Astrocyte (in vitro differentiated cells and primary cell): ENCODE results near the gene HELT. TPM values are rescaled to one million over a fixed set of nuclear protein-coding genes. Genes with fewer than 3 reads are reported as not detected.

ENCODE experiments used
- DNase-seq: peaks from one replicate; pipeline ENCODE4 v3.0.0-alpha.2; 2010; ENCODE audit warnings: low read depth
- FAIRE-seq: peaks from 2 replicates; lab custom pipeline; 2011; peaks lifted over from hg19 to GRCh38; lab: Jason Lieb, UNC
- H2AFZ ChIP-seq: 2 replicates; pipeline ENCODE4 v1.6.0; 2012; ENCODE audit warnings: low read depth, low read length, inconsistent platforms
- H3K27ac ChIP-seq: 2 replicates; pipeline ENCODE4 v1.5.1; 2011; ENCODE audit warnings: low read depth, low read length, inconsistent platforms
- H3K27me3 ChIP-seq: 2 replicates; pipeline ENCODE4 v1.6.0; 2011; ENCODE audit warnings: low read length, inconsistent platforms; ENCODE audit not compliant: insufficient read depth
- H3K36me3 ChIP-seq: 2 replicates; pipeline ENCODE4 v1.5.1; 2011; ENCODE audit warnings: low read length, inconsistent platforms; ENCODE audit not compliant: insufficient read depth
- H3K4me1 ChIP-seq: 2 replicates; pipeline ENCODE4 v1.5.1; 2011; ENCODE audit warnings: low read length, inconsistent platforms; ENCODE audit not compliant: insufficient read depth
- H3K4me2 ChIP-seq: 2 replicates; pipeline ENCODE4 v1.6.0; 2012; ENCODE audit warnings: low read length, inconsistent platforms
- H3K4me3 ChIP-seq: 2 replicates; pipeline ENCODE4 v1.5.1; 2011; ENCODE audit warnings: low read depth, mild to moderate bottlenecking, low read length, inconsistent platforms; ENCODE audit not compliant: insufficient read depth
- H3K79me2 ChIP-seq: 2 replicates; pipeline ENCODE4 v1.6.0; 2012; ENCODE audit warnings: mild to moderate bottlenecking, low read length, inconsistent platforms; ENCODE audit not compliant: insufficient read depth
- H3K9ac ChIP-seq: 2 replicates; pipeline ENCODE4 v1.6.0; 2012; ENCODE audit warnings: mild to moderate bottlenecking, low read length, inconsistent platforms
- H3K9me3 ChIP-seq: 2 replicates; pipeline ENCODE4 v1.5.1; 2012; ENCODE audit warnings: low read depth, mild to moderate bottlenecking, low read length, inconsistent platforms; ENCODE audit not compliant: insufficient read depth
- H4K20me1 ChIP-seq: 2 replicates; pipeline ENCODE4 v1.6.0; 2012; ENCODE audit warnings: low read length, inconsistent platforms; ENCODE audit not compliant: insufficient read depth
- H3K27ac Mint-ChIP-seq: one replicate; pipeline ENCODE4 v1.8.0; 2021; ENCODE audit warnings: mild to moderate bottlenecking, mixed read lengths; ENCODE audit not compliant: unreplicated experiment
- H3K27me3 Mint-ChIP-seq: one replicate; pipeline ENCODE4 v1.8.0; 2021; ENCODE audit warnings: low read depth, mixed read lengths; ENCODE audit not compliant: unreplicated experiment
- H3K36me3 Mint-ChIP-seq: one replicate; pipeline ENCODE4 v1.8.0; 2021; ENCODE audit warnings: low read depth, mixed read lengths; ENCODE audit not compliant: unreplicated experiment
- H3K4me1 Mint-ChIP-seq: one replicate; pipeline ENCODE4 v1.8.0; 2021; ENCODE audit warnings: low read depth, mixed read lengths; ENCODE audit not compliant: unreplicated experiment
- H3K4me3 Mint-ChIP-seq: one replicate; pipeline ENCODE4 v1.8.0; 2021; ENCODE audit warnings: mild to moderate bottlenecking, moderate library complexity, mixed read lengths; ENCODE audit not compliant: unreplicated experiment
- H3K9me3 Mint-ChIP-seq: one replicate; pipeline ENCODE4 v1.8.0; 2021; ENCODE audit warnings: mild to moderate bottlenecking, mixed read lengths; ENCODE audit not compliant: unreplicated experiment
- EZH2 ChIP-seq: IDR thresholded peaks from 2 replicates; pipeline ENCODE4 v1.6.1; 2012; ENCODE audit warnings: mild to moderate bottlenecking, low read length, inconsistent platforms; ENCODE audit not compliant: insufficient read depth
- total RNA-seq: library from RNA; stranded (reverse); gene quantifications from 2 replicates; pipeline ENCODE4 v1.2.1, GENCODE V29; 2021
- TF ChIP-seq, protein P1 (sequence below): IDR thresholded peaks from 2 replicates; pipeline ENCODE4 v1.5.1; 2011; ENCODE audit warnings: low read depth, mild to moderate bottlenecking, inconsistent platforms, low read length, moderate library complexity; ENCODE audit not compliant: insufficient read depth

The HELT gene
- total RNA-seq, 1 donor from 2014 or later: not detected

DNA sequence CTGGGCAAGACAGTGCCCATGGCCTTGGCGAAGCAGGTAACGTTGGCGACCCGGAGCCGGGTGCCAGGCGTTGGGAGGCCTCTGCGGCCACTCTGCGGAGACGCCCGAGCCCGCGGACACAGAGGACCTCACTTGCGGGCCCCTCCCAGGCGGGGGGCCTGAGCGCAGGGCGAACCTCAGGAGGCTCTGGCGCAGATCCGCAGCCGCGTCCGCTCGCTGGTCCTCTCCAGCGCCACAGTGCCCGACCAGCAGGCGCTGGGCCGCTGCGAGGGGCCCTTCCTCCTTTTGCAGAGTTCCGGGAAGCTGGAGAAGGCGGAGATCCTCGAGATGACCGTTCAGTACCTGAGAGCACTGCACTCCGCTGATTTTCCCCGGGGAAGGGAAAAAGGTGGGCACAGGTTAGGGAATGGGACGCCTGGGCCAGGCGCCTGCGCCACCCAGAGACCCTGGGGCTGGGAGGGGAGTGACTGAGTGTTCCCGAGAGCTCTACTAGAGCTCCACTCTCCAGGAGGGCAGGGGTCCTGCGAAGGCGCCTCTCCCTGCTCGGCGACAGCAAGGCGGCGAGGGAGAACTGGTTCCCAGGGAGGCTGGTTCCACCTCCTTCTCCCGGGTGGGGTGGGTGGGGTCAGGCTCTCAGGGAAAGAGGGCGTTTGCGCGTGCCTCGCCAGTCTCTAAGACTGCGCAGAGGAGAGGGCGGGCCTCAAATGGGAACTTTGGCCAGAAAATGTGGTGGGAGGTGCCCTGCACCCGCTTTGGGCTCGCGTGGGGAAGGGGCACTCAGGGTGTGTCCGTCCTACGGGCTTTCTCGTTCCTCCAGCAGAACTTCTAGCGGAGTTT is 1.4 kb downstream of the HELT start:
- Mint-ChIP-seq H3K4me3 (no peak overlapping the region), H3K27ac (no peak overlapping the region), H3K36me3 (no peaks in the 10 kb centered on the region), H3K9me3 (peaks cover 1% of the 10 kb centered on the region), H3K27me3 (peaks cover 88% of the 10 kb centered on the region), H3K4me1 (peaks cover 3% of the 10 kb centered on the region)
- Histone ChIP-seq H3K27me3 (peaks cover 89% of the 10 kb centered on the region), H3K9ac (no peak overlapping the region), H3K4me3 (no peak overlapping the region), H4K20me1 (no peaks in the 10 kb centered on the region), H3K4me2 (peak overlapping the region; percentile 11), H3K4me1 (no peaks in the 10 kb centered on the region), H3K79me2 (no peaks in the 10 kb centered on the region), H3K9me3 (no peaks in the 10 kb centered on the region), H2AFZ (no peak overlapping the region), H3K27ac (no peak overlapping the region), H3K36me3 (no peaks in the 10 kb centered on the region)
- no peak for FAIRE-seq
- no peak for DNase-seq
- no peak for TF ChIP-seq EZH2
- TF ChIP-seq, protein P1, sequence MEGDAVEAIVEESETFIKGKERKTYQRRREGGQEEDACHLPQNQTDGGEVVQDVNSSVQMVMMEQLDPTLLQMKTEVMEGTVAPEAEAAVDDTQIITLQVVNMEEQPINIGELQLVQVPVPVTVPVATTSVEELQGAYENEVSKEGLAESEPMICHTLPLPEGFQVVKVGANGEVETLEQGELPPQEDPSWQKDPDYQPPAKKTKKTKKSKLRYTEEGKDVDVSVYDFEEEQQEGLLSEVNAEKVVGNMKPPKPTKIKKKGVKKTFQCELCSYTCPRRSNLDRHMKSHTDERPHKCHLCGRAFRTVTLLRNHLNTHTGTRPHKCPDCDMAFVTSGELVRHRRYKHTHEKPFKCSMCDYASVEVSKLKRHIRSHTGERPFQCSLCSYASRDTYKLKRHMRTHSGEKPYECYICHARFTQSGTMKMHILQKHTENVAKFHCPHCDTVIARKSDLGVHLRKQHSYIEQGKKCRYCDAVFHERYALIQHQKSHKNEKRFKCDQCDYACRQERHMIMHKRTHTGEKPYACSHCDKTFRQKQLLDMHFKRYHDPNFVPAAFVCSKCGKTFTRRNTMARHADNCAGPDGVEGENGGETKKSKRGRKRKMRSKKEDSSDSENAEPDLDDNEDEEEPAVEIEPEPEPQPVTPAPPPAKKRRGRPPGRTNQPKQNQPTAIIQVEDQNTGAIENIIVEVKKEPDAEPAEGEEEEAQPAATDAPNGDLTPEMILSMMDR: no peak

DNA sequence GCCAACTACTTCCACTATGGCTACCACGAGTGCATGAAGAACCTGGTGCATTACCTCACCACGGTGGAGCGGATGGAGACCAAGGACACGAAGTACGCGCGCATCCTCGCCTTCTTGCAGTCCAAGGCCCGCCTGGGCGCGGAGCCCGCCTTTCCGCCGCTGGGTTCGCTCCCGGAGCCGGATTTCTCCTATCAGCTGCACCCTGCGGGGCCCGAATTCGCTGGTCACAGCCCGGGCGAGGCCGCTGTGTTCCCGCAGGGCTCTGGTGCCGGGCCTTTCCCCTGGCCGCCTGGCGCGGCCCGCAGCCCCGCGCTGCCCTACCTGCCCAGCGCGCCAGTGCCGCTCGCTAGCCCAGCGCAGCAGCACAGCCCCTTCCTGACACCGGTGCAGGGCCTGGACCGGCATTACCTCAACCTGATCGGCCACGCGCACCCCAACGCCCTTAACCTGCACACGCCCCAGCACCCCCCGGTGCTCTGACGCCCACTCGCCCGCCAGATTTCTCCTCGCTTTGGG is 2.1 kb downstream of the HELT start:
- Mint-ChIP-seq H3K27ac (no peak overlapping the region), H3K9me3 (peaks cover 1% of the 10 kb centered on the region), H3K4me3 (no peak overlapping the region), H3K4me1 (peaks cover 3% of the 10 kb centered on the region), H3K36me3 (no peaks in the 10 kb centered on the region), H3K27me3 (peaks cover 88% of the 10 kb centered on the region)
- DNase-seq (peak; percentile 6), FAIRE-seq (no peak)
- H3K4me2 ChIP-seq: peak overlapping the region; percentile 11
- no peaks in the 10 kb centered on the region for H3K4me1 ChIP-seq
- no peaks in the 10 kb centered on the region for H4K20me1 ChIP-seq
- peaks cover 87% of the 10 kb centered on the region for H3K27me3 ChIP-seq
- H3K27ac ChIP-seq: no peak overlapping the region
- H3K4me3 ChIP-seq: no peak overlapping the region
- no peaks in the 10 kb centered on the region for H3K9me3 ChIP-seq
- H3K79me2 ChIP-seq: no peaks in the 10 kb centered on the region
- H2AFZ ChIP-seq: no peak overlapping the region
- H3K9ac ChIP-seq: no peak overlapping the region
- H3K36me3 ChIP-seq: no peaks in the 10 kb centered on the region
- TF ChIP-seq, protein P1: no peak
- peak; percentile 52 for TF ChIP-seq EZH2
